ENCODE results near the gene MSRB2. TPM values are rescaled to one million over a fixed set of nuclear protein-coding genes. Genes with fewer than 3 reads are reported as not detected.

Gene MSRB2
- total RNA-seq, 1 donor from 2014 or later, result 4.1 TPM

DNA sequence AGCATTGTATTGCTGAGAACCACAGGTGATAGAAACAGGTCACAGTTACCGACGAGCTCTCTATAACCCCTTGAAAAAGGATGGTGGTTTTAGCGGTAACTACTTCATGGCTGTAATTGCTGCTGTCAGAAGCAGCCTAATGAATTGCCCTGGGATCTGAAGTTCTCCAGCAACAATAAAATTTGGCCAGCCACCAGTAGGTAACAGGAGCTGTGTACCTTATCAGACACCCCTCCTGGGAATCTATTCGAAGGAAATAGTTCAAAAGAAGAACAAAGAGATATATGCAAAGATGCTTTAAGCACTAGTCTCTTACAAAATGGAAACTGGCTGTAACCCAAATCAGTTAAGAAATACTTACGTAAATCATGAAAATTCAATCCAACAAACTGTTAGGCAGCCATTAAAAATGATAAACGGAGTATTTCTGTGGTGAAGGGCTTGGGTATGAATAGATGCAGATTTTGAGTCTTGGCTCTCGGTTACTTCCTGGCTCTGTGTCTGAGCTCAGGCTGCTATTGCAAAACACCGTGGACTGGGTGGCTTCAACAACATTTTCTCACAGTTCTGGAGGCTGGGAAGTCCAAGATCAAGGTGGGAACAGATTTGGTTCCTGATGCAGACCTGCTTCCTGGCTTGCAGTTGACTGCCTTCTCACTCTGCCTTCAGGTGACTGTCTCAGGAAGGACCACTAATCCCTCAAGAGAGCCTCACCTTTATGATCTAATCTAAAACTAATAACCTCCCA, 1.6 kb downstream of the MSRB2 start:
- TF ChIP-seq, protein P1, sequence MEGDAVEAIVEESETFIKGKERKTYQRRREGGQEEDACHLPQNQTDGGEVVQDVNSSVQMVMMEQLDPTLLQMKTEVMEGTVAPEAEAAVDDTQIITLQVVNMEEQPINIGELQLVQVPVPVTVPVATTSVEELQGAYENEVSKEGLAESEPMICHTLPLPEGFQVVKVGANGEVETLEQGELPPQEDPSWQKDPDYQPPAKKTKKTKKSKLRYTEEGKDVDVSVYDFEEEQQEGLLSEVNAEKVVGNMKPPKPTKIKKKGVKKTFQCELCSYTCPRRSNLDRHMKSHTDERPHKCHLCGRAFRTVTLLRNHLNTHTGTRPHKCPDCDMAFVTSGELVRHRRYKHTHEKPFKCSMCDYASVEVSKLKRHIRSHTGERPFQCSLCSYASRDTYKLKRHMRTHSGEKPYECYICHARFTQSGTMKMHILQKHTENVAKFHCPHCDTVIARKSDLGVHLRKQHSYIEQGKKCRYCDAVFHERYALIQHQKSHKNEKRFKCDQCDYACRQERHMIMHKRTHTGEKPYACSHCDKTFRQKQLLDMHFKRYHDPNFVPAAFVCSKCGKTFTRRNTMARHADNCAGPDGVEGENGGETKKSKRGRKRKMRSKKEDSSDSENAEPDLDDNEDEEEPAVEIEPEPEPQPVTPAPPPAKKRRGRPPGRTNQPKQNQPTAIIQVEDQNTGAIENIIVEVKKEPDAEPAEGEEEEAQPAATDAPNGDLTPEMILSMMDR (IDR thresholded peaks at IDR 0.05), result no peak
- POLR2A ChIA-PET, result no interaction called here
- H3K4me3 Mint-ChIP-seq, result peak overlapping the region; percentile 89
- H3K9me3 Mint-ChIP-seq, result peaks cover 10% of the 10 kb centered on the region
- no peaks in the 10 kb centered on the region for H3K36me3 Mint-ChIP-seq (ENCODE audit: low read depth)
- ATAC-seq (ENCODE audit: low read depth), result no peak
- H3K27ac Mint-ChIP-seq, result no peak overlapping the region
- intact Hi-C loops (cut with micrococcal nuclease), result loop anchor here (5.0 to 10.0 kb wide), 7 partner anchors 80 to 1602 kb away; partner anchors contain the start of genes COMMD3 and PIP4K2A
- CTCF ChIA-PET, result no interaction called here
- no peak for DNase-seq
- no peaks in the 10 kb centered on the region for H3K27me3 Mint-ChIP-seq
- peaks cover 17% of the 10 kb centered on the region for H3K4me1 Mint-ChIP-seq

- CTCF ChIA-PET, result no interaction called here
- Mint-ChIP-seq H3K36me3 (ENCODE audit: low read depth) (no peaks in the 10 kb centered on the region), H3K27me3 (no peaks in the 10 kb centered on the region), H3K27ac (no peak overlapping the region), H3K4me3 (no peak overlapping the region), H3K9me3 (no peaks in the 10 kb centered on the region), H3K4me1 (peaks cover 17% of the 10 kb centered on the region)
- intact Hi-C loops (cut with micrococcal nuclease), result loop anchor here (5.0 to 10.0 kb wide), 7 partner anchors 82 to 1604 kb away; partner anchors contain the start of genes COMMD3 and PIP4K2A
- POLR2A ChIA-PET, result no interaction called here
- DNase-seq, result no peak
- TF ChIP-seq, protein P1 (IDR thresholded peaks at IDR 0.05), result no peak
- ATAC-seq (ENCODE audit: low read depth), result no peak
Observed at GRCh38 chr10:23099079-23099478, 3.7 kb downstream of the MSRB2 start.

DNA sequence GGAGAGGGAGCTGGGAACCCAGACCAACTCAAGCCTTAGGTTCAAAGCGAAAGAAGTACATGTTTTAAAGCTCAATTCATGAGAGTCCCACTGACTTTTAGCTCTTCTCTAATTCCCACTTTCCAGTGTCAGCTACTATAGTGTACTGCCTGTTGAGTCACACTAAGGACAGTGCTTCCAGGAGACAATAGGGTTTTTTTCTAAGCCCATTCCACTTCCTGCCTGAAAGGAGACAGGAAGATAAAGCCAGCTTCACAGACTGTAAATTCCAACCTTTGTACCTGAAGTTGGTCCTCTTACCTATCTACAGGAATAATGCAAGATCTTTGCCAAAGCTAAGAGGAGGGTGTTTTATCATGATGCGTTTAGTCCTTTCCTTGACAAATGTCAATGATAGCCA, 4.4 kb downstream of the MSRB2 start:
- Mint-ChIP-seq H3K27me3 (no peaks in the 10 kb centered on the region), H3K27ac (no peak overlapping the region), H3K9me3 (no peaks in the 10 kb centered on the region), H3K4me1 (peaks cover 17% of the 10 kb centered on the region), H3K36me3 (ENCODE audit: low read depth) (peaks cover 5% of the 10 kb centered on the region), H3K4me3 (no peak overlapping the region)
- ATAC-seq (ENCODE audit: low read depth) (no peak), DNase-seq (no peak)
- intact Hi-C loops (cut with micrococcal nuclease), result loop anchor here (5.0 to 10.0 kb wide), 7 partner anchors 83 to 1605 kb away; partner anchors contain the start of genes COMMD3 and PIP4K2A
- POLR2A ChIA-PET, result no interaction called here
- TF ChIP-seq, protein P1 (IDR thresholded peaks at IDR 0.05), result no peak
- CTCF ChIA-PET, result no interaction called here

GRCh38 chr10:23100331-23101030, 5.1 kb downstream of the MSRB2 start:
- ChIA-PET CTCF (no interaction called here), POLR2A (no interaction called here)
- Mint-ChIP-seq H3K27me3 (no peaks in the 10 kb centered on the region), H3K27ac (no peak overlapping the region), H3K4me1 (peaks cover 15% of the 10 kb centered on the region), H3K4me3 (no peak overlapping the region), H3K9me3 (no peaks in the 10 kb centered on the region), H3K36me3 (ENCODE audit: low read depth) (peaks cover 6% of the 10 kb centered on the region)
- ATAC-seq (ENCODE audit: low read depth) (no peak), DNase-seq (no peak)
- intact Hi-C loops (cut with micrococcal nuclease), result no loop called here
- TF ChIP-seq, protein P1 (IDR thresholded peaks at IDR 0.05), result no peak

DNA sequence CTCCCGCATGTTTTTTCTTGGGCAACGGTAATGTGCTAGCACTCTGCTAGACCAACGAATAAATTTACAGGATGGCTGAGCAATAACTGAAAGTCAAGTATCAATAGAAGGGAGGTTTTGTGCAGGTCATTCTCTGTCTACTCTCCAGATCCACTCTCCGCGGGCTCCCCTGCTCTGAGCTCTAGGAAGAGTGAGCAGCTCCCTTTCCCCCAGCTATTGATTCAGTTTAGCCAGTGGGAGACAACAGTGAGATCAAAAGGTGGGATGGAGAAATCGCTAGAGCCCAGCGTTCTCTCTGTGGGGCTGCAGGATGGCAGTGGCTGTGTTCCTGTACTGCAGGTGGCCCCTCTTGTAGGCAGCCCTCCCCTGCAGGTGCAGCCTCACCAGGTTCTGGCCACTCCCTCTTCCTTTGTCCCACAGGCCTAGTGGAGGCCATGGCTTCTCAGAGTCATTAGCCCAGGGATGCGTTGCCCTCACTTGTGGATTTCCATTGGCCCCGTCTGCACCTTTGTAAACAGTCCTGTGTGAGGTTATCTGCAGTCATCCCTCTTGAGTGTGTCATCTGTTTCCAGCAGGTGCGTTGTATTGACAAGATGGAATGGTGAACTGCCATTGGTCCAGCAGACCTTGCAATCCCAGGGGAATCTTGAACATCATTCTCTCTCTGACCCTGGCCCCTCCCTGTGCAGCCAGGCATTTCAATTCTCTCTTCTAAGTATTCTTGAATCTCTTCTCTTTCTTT, 11.1 kb downstream of the MSRB2 start:
- H3K4me1 Mint-ChIP-seq, result no peaks in the 10 kb centered on the region
- intact Hi-C loops (cut with micrococcal nuclease), result no loop called here
- TF ChIP-seq, protein P1 (IDR thresholded peaks at IDR 0.05), result no peak
- ChIA-PET CTCF (no interaction called here), POLR2A (no interaction called here)
- H3K27me3 Mint-ChIP-seq, result no peaks in the 10 kb centered on the region
- H3K4me3 Mint-ChIP-seq, result no peak overlapping the region
- H3K27ac Mint-ChIP-seq, result no peak overlapping the region
- ATAC-seq (ENCODE audit: low read depth), result no peak
- no peaks in the 10 kb centered on the region for H3K9me3 Mint-ChIP-seq
- no peak for DNase-seq
- peaks cover 12% of the 10 kb centered on the region for H3K36me3 Mint-ChIP-seq (ENCODE audit: low read depth)
